Sigmoid colon (tissue), 4 donors: Measurements from ENCODE around the gene ZNF19.

Experiments
- CTCF ChIP-seq, 4 experiments: fragments of 450-650 bp in 3 of 4; fragments of 200-600 bp in 1 of 4; IDR thresholded peaks; one replicate each; pipeline ENCODE4 v1.5.1; 2016 to 2019; ENCODE audit warnings: antibody characterized with exemption in 4 of 4, mild to moderate bottlenecking in 3 of 4, moderate library complexity in 2 of 4
- EP300 ChIP-seq, 4 donors: sonication (generic); formaldehyde crosslinking; IDR thresholded peaks; one replicate each; pipeline ENCODE4 v1.6.1; 2017; ENCODE audit warnings: antibody characterized with exemption in 4 of 4
- POLR2A ChIP-seq, 2 donors: fragments of 450-650 bp; IDR thresholded peaks; one replicate each; pipeline ENCODE4 v1.6.1; 2016; ENCODE audit warnings: antibody characterized with exemption in 2 of 2, mild to moderate bottlenecking in 2 of 2, moderate library complexity in 2 of 2

DNA sequence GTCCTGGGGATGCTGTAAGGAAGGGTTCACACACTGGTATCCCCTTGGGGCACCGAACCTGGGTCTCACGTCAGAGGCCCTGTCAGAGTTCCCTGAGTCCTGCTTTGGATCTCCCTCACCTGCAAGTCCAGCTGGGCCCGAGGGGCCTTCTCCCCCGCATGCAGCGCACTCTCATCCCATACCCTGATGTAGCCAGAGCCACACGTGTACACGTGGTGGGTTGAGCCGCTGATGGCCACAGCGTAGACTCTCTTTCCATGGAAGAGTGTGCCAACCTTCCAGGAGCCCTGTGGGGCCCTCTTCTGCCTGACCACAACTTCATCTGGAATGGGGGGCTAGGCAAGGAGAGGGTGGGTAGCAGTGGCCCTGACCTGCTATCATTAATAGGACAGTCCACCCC lies 57.1 kb downstream of the ZNF19 start:
- TF ChIP-seq CTCF (IDR thresholded peaks at IDR 0.05) = no peak
- no peak for TF ChIP-seq POLR2A (IDR thresholded peaks at IDR 0.05)
- TF ChIP-seq EP300 (IDR thresholded peaks at IDR 0.05) = no peak
